HG02943 (cell line): ENCODE data around the gene PIK3CG.
"Not testable (repeated sequence)": the region's sequence is repeated elsewhere in the genome, so short reads cannot be mapped to it uniquely, and the experiment has no call there.

Experiments used
- ATAC-seq: cut with Tn5 transposase; IDR thresholded peaks from one replicate; pipeline ENCODE4 v1.9.1; 2021; ENCODE audit warnings: mild to moderate bottlenecking, low read depth, moderate library complexity; ENCODE audit not compliant: unreplicated experiment

Gene PIK3CG

GRCh38 chr7:106927536-106927935 lies 62.5 kb downstream of the PIK3CG start:
- ATAC-seq: no peak

- not testable (repeated sequence) for ATAC-seq
Observed at GRCh38 chr7:106929616-106930015, 64.5 kb downstream of the PIK3CG start.

GRCh38 chr7:106936236-106936635 lies 71.2 kb downstream of the PIK3CG start:
- ATAC-seq: no peak

- ATAC-seq: not testable (repeated sequence)
Observed at GRCh38 chr7:106938122-106938521, 73.0 kb downstream of the PIK3CG start.

GRCh38 chr7:106938803-106939202 lies 73.7 kb downstream of the PIK3CG start:
- no peak for ATAC-seq

GRCh38 chr7:106944035-106944665 lies 79.1 kb downstream of the PIK3CG start:
- no peak for ATAC-seq

GRCh38 chr7:106947244-106947728 lies 82.2 kb downstream of the PIK3CG start:
- ATAC-seq: no peak

GRCh38 chr7:106952001-106952657 lies 87.0 kb downstream of the PIK3CG start:
- ATAC-seq: no peak

- ATAC-seq: no peak
Observed at GRCh38 chr7:106952658-106953231, 87.7 kb downstream of the PIK3CG start.

- no peak for ATAC-seq
Observed at GRCh38 chr7:106954840-106955239, 89.8 kb downstream of the PIK3CG start.

GRCh38 chr7:106955857-106956256 lies 90.8 kb downstream of the PIK3CG start:
- ATAC-seq: not testable (repeated sequence)
